Nasal cavity respiratory epithelium epithelial cell of viscerocranial mucosa (primary cell): ENCODE data around the gene MTIF3. TPM values are rescaled to one million over a fixed set of nuclear protein-coding genes. Genes with fewer than 3 reads are reported as not detected.

Experiments
- total RNA-seq: library from RNA; depleted of rRNA; stranded (reverse); fragments of >200 nt; gene quantifications from 2 replicates; pipeline ENCODE4 v1.2.3, GENCODE V29; 2014

MTIF3 gene, protein sequence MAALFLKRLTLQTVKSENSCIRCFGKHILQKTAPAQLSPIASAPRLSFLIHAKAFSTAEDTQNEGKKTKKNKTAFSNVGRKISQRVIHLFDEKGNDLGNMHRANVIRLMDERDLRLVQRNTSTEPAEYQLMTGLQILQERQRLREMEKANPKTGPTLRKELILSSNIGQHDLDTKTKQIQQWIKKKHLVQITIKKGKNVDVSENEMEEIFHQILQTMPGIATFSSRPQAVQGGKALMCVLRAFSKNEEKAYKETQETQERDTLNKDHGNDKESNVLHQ
- 52.6 and 66.7 TPM in 2 replicates for total RNA-seq

DNA sequence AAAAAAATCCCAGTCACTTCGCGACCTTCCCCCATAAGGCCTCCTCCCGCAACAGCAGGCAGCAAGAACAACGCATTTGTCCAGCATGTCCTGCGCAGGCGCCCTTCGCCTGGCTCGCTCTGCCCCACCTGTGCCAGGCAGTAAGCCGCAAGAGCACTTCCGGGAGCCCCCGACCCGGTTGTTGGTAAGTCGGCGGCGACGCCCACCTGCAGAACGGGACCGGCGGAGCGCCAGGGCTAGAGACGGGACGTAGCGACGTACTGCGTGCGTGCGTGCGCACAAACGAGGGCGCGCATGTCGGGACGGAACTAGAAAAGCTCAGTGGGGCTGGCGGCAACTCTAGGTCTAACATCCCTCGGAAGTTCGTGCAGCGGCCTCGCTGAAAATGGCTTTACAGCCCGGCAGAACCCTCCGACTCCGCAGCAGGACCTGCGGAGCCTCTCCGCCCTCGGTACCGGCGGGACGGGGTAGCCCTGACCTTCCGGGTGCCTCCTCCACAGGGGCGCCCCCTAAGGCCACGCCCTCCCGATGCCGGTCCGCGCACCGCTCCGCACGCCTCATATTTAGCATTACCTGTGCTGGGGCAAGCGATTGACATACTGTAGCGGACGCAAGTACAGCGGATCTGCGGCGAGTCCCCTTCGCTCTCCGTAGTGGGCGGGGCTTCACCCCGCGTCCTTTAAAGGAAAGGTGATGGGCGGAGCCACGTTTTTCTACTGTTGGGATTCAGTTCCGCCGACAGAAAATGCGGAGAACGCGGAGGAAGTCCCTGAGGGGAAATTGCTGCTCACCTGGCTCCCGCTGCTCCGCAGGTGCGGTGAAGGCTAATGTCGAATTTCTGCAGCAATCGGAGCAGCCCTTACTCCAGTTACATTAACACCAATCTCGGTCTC lies at the start of gene MTIF3:
Gene MTIF3 (minus strand): TSS at position 629 of the 893 bp plus-strand sequence. CDS start 10,116 bp downstream, outside the sequence.

DNA sequence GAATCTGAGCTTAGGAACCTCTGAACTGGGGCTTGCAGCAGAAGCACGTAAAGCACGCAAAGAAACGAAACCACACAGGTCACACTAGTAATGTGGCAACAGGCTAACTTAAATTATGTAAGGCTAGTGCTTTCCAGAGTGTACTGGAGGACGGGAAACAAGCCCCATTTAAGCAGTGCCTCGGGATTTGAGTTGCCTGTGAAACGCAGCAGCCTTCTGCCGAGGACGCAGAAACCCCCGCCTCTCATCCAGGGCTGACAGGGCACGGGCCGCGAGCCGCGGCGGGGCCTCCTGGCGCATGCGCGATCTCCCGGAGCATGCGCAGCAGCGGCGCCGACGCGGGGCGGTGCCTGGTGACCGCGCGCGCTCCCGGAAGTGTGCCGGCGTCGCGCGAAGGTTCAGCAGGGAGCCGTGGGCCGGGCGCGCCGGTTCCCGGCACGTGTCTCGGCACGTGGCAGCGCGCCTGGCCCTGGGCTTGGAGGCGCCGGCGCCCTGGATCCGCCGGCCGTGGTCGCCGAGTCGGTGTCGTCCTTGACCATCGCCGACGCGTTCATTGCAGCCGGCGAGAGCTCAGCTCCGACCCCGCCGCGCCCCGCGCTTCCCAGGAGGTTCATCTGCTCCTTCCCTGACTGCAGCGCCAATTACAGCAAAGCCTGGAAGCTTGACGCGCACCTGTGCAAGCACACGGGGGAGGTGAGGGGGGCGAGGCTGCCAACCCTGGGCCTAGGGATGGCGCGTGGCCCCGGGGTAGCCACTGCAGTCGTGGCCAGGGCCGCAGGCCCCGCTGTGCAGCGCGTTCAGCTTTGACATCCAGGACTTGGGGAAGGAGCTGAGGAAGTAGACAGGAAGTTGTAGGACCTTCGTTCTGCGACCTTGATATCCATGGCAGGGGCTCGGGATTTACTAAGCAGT lies 25.9 kb downstream of the MTIF3 start, which contains the start of gene GTF3A:
Gene GTF3A (plus strand): TSS at position 374 of the 912 bp plus-strand sequence.

Other genes starting within 250 kb of the MTIF3 start
- gene RPL21, start 199.0 kb downstream of the MTIF3 start, total RNA-seq: 478 and 1,143 TPM in 2 replicates
- 0.64 and 2.1 TPM in 2 replicates for gene RASL11A, start 179.7 kb downstream of the MTIF3 start, total RNA-seq
- 91.2 and 129 TPM in 2 replicates for gene GTF3A, start 25.9 kb downstream of the MTIF3 start, total RNA-seq
- gene LNX2, start 170.0 kb upstream of the MTIF3 start, total RNA-seq: 34.5 and 38.7 TPM in 2 replicates
- gene POLR1D, start 171.3 kb upstream of the MTIF3 start, total RNA-seq: 125 and 154 TPM in 2 replicates